HepG2 (cell line): Measurements from ENCODE around the gene METTL26. TPM values are rescaled to one million over a fixed set of nuclear protein-coding genes. Genes with fewer than 3 reads are reported as not detected.
A peak's percentile ranks its signal among the peaks of the same experiment; 100 is the strongest.

Experiments
- CHD4 ChIP-seq: fragments of 200-600 bp; sonication (generic); IDR thresholded peaks from 2 replicates; pipeline ENCODE4 v1.7.0; 2017; ENCODE audit warnings: mild to moderate bottlenecking, low read length, borderline replicate concordance
- FLYWCH1 ChIP-seq: sonication (generic); formaldehyde crosslinking; IDR thresholded peaks from 2 replicates; pipeline ENCODE4 v1.8.1; 2023; ENCODE audit warnings: mild to moderate bottlenecking, missing genetic modification reagents
- HOXA5 ChIP-seq: sonication (generic); formaldehyde crosslinking; IDR thresholded peaks from 2 replicates; pipeline ENCODE4 v1.4.0; 2020; ENCODE audit warnings: missing genetic modification reagents
- IKZF4 ChIP-seq: sonication (generic); formaldehyde crosslinking; IDR thresholded peaks from 2 replicates; pipeline ENCODE4 v1.5.1; 2020; ENCODE audit warnings: borderline replicate concordance, mild to moderate bottlenecking, low read depth, missing genetic modification reagents; ENCODE audit errors: not compliant biosample characterization
- KMT2A ChIP-seq: sonication (generic); formaldehyde crosslinking; IDR thresholded peaks from 2 replicates; pipeline ENCODE4 v1.4.0; 2020; ENCODE audit warnings: missing genetic modification reagents
- ZBTB42 ChIP-seq: sonication (generic); formaldehyde crosslinking; IDR thresholded peaks from 2 replicates; pipeline ENCODE4 v1.5.0; 2020; ENCODE audit warnings: mild to moderate bottlenecking, missing genetic modification reagents
- ZNF251 ChIP-seq: sonication (generic); formaldehyde crosslinking; IDR thresholded peaks from 2 replicates; pipeline ENCODE4 v1.9.0; 2021; ENCODE audit warnings: mild to moderate bottlenecking, missing genetic modification reagents
- ZNF616 ChIP-seq: sonication (generic); formaldehyde crosslinking; IDR thresholded peaks from 2 replicates; pipeline ENCODE4 v1.5.0; 2020; ENCODE audit warnings: low read depth, mild to moderate bottlenecking, missing genetic modification reagents
- polyA plus RNA-seq, 8 experiments: library from polyadenylated mRNA; depleted of rRNA in 3 of 8; stranded (reverse) in 7 of 8; unstranded in 1 of 8; fragments of >200 nt; fragmentation: Illumina TruSeq in 4 of 8; extraction: Trizol in 4 of 8; gene quantifications; 2 replicates each; pipeline versions ENCODE4 v1.2.1 to v1.2.3, GENCODE V29; 2011 to 2016; ENCODE audit warnings: low read depth in 4 of 8, missing spikeins in 1 of 8, mixed read lengths in 1 of 8; ENCODE audit not compliant: insufficient read depth in 1 of 8
- total RNA-seq, 5 experiments: library from RNA; depleted of rRNA; stranded (reverse); fragments of >200 nt; fragmentation: Illumina TruSeq; extraction: Trizol; gene quantifications; 2 replicates each; pipeline ENCODE4 v1.2.3, GENCODE V29; 2016; ENCODE audit warnings: low read depth in 1 of 5
- TF ChIP-seq, protein P1 (sequence below): sonication (generic); formaldehyde crosslinking; IDR thresholded peaks from 2 replicates; pipeline ENCODE4 v1.4.0; 2020; ENCODE audit warnings: missing genetic modification reagents, mild to moderate bottlenecking, borderline replicate concordance
- TF ChIP-seq, protein P2 (sequence below): sonication (generic); formaldehyde crosslinking; IDR thresholded peaks from 2 replicates; pipeline ENCODE4 v1.4.0; 2020; ENCODE audit warnings: missing genetic modification reagents; ENCODE audit errors: not compliant biosample characterization
- TF ChIP-seq, protein P3 (sequence below): sonication (generic); formaldehyde crosslinking; IDR thresholded peaks from 2 replicates; pipeline ENCODE4 v1.5.0; 2020; ENCODE audit warnings: missing genetic modification reagents
- TF ChIP-seq, protein P4 (sequence below): sonication (generic); formaldehyde crosslinking; IDR thresholded peaks from 2 replicates; pipeline ENCODE4 v1.5.0; 2020; ENCODE audit warnings: missing genetic modification reagents
- TF ChIP-seq, protein P5 (sequence below): sonication (generic); formaldehyde crosslinking; IDR thresholded peaks from 2 replicates; pipeline ENCODE4 v1.5.0; 2020; ENCODE audit warnings: missing genetic modification reagents
- TF ChIP-seq, protein P6 (sequence below): sonication (generic); formaldehyde crosslinking; IDR thresholded peaks from 2 replicates; pipeline ENCODE4; 2020; ENCODE audit warnings: missing genetic modification reagents, mild to moderate bottlenecking, borderline replicate concordance

Gene METTL26
- total and polyA plus RNA-seq, 2 of the 13 experiments (the other 11 are each of a cell fraction or from before 2014, with no cell fraction given) = 65.5 to 70.1 TPM

DNA sequence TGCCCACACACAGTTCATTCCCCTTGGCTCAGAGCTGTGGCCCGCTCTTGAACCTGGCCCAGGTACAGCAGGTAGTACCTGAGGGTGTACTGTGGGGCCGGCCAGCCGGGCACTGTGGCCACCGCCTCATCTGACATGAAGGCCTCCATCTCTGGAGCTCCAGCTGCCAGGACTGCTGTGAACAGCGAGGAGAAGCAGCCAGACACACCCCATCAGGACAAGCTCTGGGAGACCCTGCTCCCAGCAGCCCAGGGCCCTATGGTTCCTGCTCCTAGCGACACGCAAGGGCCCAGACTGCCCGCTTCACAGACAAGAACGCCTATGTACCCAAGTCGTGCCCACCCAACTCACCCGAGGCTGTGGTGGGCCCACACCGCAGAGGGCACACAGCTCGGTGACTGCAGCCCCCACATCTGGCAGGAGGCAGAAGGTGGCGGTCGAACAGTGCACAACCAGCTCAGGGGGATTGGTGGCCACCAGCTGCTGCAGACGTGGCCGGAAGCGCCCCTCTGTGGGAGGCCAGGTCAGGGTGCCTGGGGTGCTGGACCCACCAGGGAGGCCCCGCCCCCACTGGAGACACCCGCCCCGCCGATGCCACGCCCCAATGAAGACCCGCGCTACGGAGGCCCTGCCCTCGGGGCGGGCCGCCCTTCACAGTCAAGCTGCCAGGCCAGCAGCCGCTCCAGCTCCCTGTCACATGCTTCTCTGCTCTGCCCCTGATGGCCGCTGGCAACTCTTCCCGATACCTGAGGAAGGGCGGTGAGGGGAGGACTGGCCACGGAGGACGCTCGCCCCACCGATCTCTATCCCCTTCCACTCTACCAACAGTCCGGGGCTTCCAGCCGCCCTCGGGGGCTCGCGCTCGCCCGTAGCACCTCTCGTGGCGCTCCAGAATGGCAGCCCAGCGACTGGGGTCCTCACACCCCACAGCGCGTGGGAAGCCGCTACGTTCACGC lies 43.0 kb upstream of the METTL26 start (continued):
- TF ChIP-seq, protein P1, sequence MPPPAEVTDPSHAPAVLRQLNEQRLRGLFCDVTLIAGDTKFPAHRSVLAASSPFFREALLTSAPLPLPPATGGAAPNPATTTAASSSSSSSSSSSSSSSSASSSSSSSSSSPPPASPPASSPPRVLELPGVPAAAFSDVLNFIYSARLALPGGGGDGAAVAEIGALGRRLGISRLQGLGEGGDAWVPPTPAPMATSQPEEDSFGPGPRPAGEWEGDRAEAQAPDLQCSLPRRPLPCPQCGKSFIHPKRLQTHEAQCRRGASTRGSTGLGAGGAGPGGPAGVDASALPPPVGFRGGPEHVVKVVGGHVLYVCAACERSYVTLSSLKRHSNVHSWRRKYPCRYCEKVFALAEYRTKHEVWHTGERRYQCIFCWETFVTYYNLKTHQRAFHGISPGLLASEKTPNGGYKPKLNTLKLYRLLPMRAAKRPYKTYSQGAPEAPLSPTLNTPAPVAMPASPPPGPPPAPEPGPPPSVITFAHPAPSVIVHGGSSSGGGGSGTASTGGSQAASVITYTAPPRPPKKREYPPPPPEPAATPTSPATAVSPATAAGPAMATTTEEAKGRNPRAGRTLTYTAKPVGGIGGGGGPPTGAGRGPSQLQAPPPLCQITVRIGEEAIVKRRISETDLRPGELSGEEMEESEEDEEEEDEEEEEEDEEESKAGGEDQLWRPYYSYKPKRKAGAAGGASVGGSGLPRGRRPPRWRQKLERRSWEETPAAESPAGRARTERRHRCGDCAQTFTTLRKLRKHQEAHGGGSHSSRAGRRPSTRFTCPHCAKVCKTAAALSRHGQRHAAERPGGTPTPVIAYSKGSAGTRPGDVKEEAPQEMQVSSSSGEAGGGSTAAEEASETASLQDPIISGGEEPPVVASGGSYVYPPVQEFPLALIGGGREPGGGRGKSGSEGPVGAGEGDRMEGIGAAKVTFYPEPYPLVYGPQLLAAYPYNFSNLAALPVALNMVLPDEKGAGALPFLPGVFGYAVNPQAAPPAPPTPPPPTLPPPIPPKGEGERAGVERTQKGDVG (CRISPR knock-in tag) = peak; percentile 62; the same call in 1 of the 2 replicates
- TF ChIP-seq IKZF4 (CRISPR knock-in tag) (no peak), HOXA5 (CRISPR knock-in tag) (no peak), ZBTB42 (CRISPR knock-in tag) (peak; percentile 41; the same call in 1 of the 2 replicates), CHD4 (peak; percentile 57; the same call in 1 of the 2 replicates), KMT2A (CRISPR knock-in tag) (no peak), ZNF616 (CRISPR knock-in tag) (no peak), ZNF251 (CRISPR knock-in tag) (no peak), FLYWCH1 (CRISPR knock-in tag) (no peak)
- TF ChIP-seq, protein P2, sequence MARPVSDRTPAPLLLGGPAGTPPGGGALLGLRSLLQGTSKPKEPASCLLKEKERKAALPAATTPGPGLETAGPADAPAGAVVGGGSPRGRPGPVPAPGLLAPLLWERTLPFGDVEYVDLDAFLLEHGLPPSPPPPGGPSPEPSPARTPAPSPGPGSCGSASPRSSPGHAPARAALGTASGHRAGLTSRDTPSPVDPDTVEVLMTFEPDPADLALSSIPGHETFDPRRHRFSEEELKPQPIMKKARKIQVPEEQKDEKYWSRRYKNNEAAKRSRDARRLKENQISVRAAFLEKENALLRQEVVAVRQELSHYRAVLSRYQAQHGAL = no peak
- TF ChIP-seq, protein P3, sequence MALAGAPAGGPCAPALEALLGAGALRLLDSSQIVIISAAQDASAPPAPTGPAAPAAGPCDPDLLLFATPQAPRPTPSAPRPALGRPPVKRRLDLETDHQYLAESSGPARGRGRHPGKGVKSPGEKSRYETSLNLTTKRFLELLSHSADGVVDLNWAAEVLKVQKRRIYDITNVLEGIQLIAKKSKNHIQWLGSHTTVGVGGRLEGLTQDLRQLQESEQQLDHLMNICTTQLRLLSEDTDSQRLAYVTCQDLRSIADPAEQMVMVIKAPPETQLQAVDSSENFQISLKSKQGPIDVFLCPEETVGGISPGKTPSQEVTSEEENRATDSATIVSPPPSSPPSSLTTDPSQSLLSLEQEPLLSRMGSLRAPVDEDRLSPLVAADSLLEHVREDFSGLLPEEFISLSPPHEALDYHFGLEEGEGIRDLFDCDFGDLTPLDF (CRISPR knock-in tag) = no peak
- TF ChIP-seq, protein P4, sequence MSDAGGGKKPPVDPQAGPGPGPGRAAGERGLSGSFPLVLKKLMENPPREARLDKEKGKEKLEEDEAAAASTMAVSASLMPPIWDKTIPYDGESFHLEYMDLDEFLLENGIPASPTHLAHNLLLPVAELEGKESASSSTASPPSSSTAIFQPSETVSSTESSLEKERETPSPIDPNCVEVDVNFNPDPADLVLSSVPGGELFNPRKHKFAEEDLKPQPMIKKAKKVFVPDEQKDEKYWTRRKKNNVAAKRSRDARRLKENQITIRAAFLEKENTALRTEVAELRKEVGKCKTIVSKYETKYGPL (CRISPR knock-in tag) = no peak
- TF ChIP-seq, protein P5, sequence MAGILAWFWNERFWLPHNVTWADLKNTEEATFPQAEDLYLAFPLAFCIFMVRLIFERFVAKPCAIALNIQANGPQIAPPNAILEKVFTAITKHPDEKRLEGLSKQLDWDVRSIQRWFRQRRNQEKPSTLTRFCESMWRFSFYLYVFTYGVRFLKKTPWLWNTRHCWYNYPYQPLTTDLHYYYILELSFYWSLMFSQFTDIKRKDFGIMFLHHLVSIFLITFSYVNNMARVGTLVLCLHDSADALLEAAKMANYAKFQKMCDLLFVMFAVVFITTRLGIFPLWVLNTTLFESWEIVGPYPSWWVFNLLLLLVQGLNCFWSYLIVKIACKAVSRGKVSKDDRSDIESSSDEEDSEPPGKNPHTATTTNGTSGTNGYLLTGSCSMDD (CRISPR knock-in tag) = no peak
- TF ChIP-seq, protein P6, sequence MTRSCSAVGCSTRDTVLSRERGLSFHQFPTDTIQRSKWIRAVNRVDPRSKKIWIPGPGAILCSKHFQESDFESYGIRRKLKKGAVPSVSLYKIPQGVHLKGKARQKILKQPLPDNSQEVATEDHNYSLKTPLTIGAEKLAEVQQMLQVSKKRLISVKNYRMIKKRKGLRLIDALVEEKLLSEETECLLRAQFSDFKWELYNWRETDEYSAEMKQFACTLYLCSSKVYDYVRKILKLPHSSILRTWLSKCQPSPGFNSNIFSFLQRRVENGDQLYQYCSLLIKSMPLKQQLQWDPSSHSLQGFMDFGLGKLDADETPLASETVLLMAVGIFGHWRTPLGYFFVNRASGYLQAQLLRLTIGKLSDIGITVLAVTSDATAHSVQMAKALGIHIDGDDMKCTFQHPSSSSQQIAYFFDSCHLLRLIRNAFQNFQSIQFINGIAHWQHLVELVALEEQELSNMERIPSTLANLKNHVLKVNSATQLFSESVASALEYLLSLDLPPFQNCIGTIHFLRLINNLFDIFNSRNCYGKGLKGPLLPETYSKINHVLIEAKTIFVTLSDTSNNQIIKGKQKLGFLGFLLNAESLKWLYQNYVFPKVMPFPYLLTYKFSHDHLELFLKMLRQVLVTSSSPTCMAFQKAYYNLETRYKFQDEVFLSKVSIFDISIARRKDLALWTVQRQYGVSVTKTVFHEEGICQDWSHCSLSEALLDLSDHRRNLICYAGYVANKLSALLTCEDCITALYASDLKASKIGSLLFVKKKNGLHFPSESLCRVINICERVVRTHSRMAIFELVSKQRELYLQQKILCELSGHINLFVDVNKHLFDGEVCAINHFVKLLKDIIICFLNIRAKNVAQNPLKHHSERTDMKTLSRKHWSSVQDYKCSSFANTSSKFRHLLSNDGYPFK (CRISPR knock-in tag) = no peak
